A549 (cell line): ENCODE data around the gene SYPL1. TPM values are rescaled to one million over a fixed set of nuclear protein-coding genes. Genes with fewer than 3 reads are reported as not detected.

Experiments used
- ATAC-seq, 2 experiments: fragments of 200-7000 bp in 1 of 2; fragments of >200 bp in 1 of 2; cut with Nextera tagmentation in 1 of 2; cut with Tn5 transposase in 1 of 2; 3 replicates each; pipeline versions ENCODE4 v1.8.0 to v1.9.1; 2018 to 2020; ENCODE audit warnings: mild to moderate bottlenecking in 1 of 2, moderate library complexity in 1 of 2
- CTCF ChIA-PET: fragments of 300-600 bp; sonication (Branson Sonifier 250); formaldehyde crosslinking; extraction: SDS; loops from one replicate; lab custom pipeline; 2021; ENCODE audit warnings: antibody characterized with exemption, inconsistent platforms; lab: Yijun Ruan, JAX
- POLR2A ChIA-PET: fragments of 350-600 bp; formaldehyde crosslinking; extraction: SDS; loops from one replicate; lab custom pipeline; 2021; ENCODE audit warnings: antibody characterized with exemption, inconsistent platforms; lab: Yijun Ruan, JAX
- DNase-seq, 2 experiments: peaks; one replicate each; pipeline versions ENCODE4 v3.0.0 to v3.0.0-alpha.2; 2011 to 2016; ENCODE audit warnings: low read depth in 1 of 2, low spot score in 1 of 2
- FAIRE-seq: peaks from 2 replicates; lab custom pipeline; 2011; peaks lifted over from hg19 to GRCh38; lab: Jason Lieb, UNC
- H3K27ac ChIP-seq, 2 experiments: fragments of >200 bp; sonication (Bioruptor Twin); formaldehyde crosslinking; 3 replicates each; pipeline ENCODE4 v1.5.1; 2016 to 2017
- H3K4me1 ChIP-seq: fragments of >200 bp; sonication (Bioruptor Twin); formaldehyde crosslinking; 3 replicates; pipeline ENCODE4 v1.6.1; 2016
- H3K4me2 ChIP-seq: fragments of >200 bp; sonication (Bioruptor Twin); formaldehyde crosslinking; 3 replicates; pipeline ENCODE4 v1.6.1; 2016
- H3K4me3 ChIP-seq: fragments of >200 bp; sonication (Bioruptor Twin); formaldehyde crosslinking; 3 replicates; pipeline ENCODE4 v1.5.1; 2016
- H3K9me3 ChIP-seq: fragments of >200 bp; sonication (Bioruptor Twin); formaldehyde crosslinking; 3 replicates; pipeline ENCODE4 v1.6.1; 2016
- BCL3 ChIP-seq: fragments of >200 bp; sonication (Bioruptor Twin); formaldehyde crosslinking; IDR thresholded peaks from 3 replicates; pipeline ENCODE4 v1.6.1; 2016
- CBX2 ChIP-seq: fragments of 200-600 bp; sonication (generic); IDR thresholded peaks from 2 replicates; pipeline ENCODE4 v1.6.1; 2016; ENCODE audit warnings: low read depth, mild to moderate bottlenecking, borderline replicate concordance
- CTCF ChIP-seq: fragments of >200 bp; sonication (Bioruptor Twin); formaldehyde crosslinking; IDR thresholded peaks from 3 replicates; pipeline ENCODE4 v1.5.1; 2016
- EHF ChIP-seq: fragments of 250-450 bp; sonication (Bioruptor Pico); IDR thresholded peaks from 2 replicates; pipeline ENCODE4 v1.5.0; 2020; ENCODE audit warnings: mild to moderate bottlenecking
- EP300 ChIP-seq, 2 experiments: fragments of >200 bp; sonication (Bioruptor Twin); formaldehyde crosslinking; IDR thresholded peaks; 2 replicates in 1 of 2; 3 replicates in 1 of 2; pipeline ENCODE4 v1.6.1; 2016 to 2017
- ESRRA ChIP-seq: fragments of 150-350 bp; IDR thresholded peaks from 2 replicates; pipeline ENCODE4 v1.6.1; 2014; ENCODE audit warnings: mild to moderate bottlenecking, low read length, borderline replicate concordance
- FOSB ChIP-seq: fragments of 250-450 bp; sonication (Bioruptor Pico); IDR thresholded peaks from 2 replicates; pipeline ENCODE4 v1.5.0; 2020; ENCODE audit warnings: mild to moderate bottlenecking, moderate library complexity
- FOSL2 ChIP-seq, 2 experiments: fragments of 450-650 bp in 1 of 2; fragments of >200 bp in 1 of 2; sonication (Bioruptor Twin) in 1 of 2; formaldehyde crosslinking; IDR thresholded peaks; 2 replicates each; pipeline versions ENCODE4 v1.5.0 to v1.6.1; 2016 to 2020; ENCODE audit warnings: mild to moderate bottlenecking in 1 of 2, moderate library complexity in 1 of 2
- FOXS1 ChIP-seq: fragments of 250-450 bp; sonication (Bioruptor Pico); IDR thresholded peaks from 2 replicates; pipeline ENCODE4 v1.5.0; 2020; ENCODE audit warnings: mild to moderate bottlenecking, moderate library complexity
- HDAC2 ChIP-seq: fragments of 200-600 bp; sonication (generic); IDR thresholded peaks from 2 replicates; pipeline ENCODE4 v1.6.1; 2016
- HOXB13 ChIP-seq: fragments of 250-450 bp; sonication (Bioruptor Pico); IDR thresholded peaks from 2 replicates; pipeline ENCODE4 v1.5.0; 2020; ENCODE audit warnings: low read depth, mild to moderate bottlenecking, moderate library complexity
- HOXB5 ChIP-seq: fragments of 250-450 bp; sonication (Bioruptor Pico); IDR thresholded peaks from 2 replicates; pipeline ENCODE4 v1.5.0; 2020; ENCODE audit warnings: mild to moderate bottlenecking, moderate library complexity
- JUNB ChIP-seq: fragments of >200 bp; sonication (Bioruptor Twin); formaldehyde crosslinking; IDR thresholded peaks from 2 replicates; pipeline ENCODE4 v1.6.1; 2016
- KDM1A ChIP-seq: fragments of 200-600 bp; sonication (generic); IDR thresholded peaks from 2 replicates; pipeline ENCODE4 v1.6.1; 2016; ENCODE audit warnings: low read depth, mild to moderate bottlenecking
- MAFK ChIP-seq: fragments of 450-650 bp; IDR thresholded peaks from 2 replicates; pipeline ENCODE4 v1.6.1; 2014; ENCODE audit not compliant: partially characterized antibody
- MAX ChIP-seq: IDR thresholded peaks from 2 replicates; pipeline ENCODE4 v1.6.1; 2012
- MYC ChIP-seq: IDR thresholded peaks from 2 replicates; pipeline ENCODE4 v1.6.1; 2012; ENCODE audit warnings: mild to moderate bottlenecking, inconsistent platforms, low read length, improper control_type of control experiment, borderline replicate concordance
- NFE2L2 ChIP-seq: fragments of 150-350 bp; conservative IDR thresholded peaks from 2 replicates; pipeline ENCODE4 v1.6.1; 2014; ENCODE audit warnings: low read length
- NR3C1 ChIP-seq: fragments of >200 bp; sonication (Bioruptor Twin); formaldehyde crosslinking; IDR thresholded peaks from 3 replicates; pipeline ENCODE4 v1.6.1; 2017
- PHF8 ChIP-seq: fragments of 200-600 bp; sonication (generic); IDR thresholded peaks from 2 replicates; pipeline ENCODE4 v1.6.1; 2016; ENCODE audit warnings: low read depth, mild to moderate bottlenecking, antibody characterized with exemption, moderate library complexity, borderline replicate concordance
- POLR2AphosphoS2 ChIP-seq: conservative IDR thresholded peaks from 2 replicates; pipeline ENCODE4 v1.6.1; 2012; ENCODE audit warnings: low read length, improper control_type of control experiment, inconsistent platforms
- RAD21 ChIP-seq, 2 experiments: fragments of >200 bp in 1 of 2; sonication (Bioruptor Twin) in 1 of 2; formaldehyde crosslinking in 1 of 2; IDR thresholded peaks in 1 of 2; conservative IDR thresholded peaks in 1 of 2; 2 replicates in 1 of 2; 3 replicates in 1 of 2; pipeline ENCODE4 v1.6.1; 2012 to 2018; ENCODE audit warnings: inconsistent platforms in 1 of 2
- RARB ChIP-seq: fragments of 250-450 bp; sonication (Bioruptor Pico); IDR thresholded peaks from 2 replicates; pipeline ENCODE4 v1.8.0; 2021; ENCODE audit warnings: mild to moderate bottlenecking, moderate library complexity
- RFX5 ChIP-seq: fragments of 450-650 bp; IDR thresholded peaks from 2 replicates; pipeline ENCODE4 v1.7.1; 2014; ENCODE audit warnings: antibody characterized with exemption, mild to moderate bottlenecking, moderate library complexity
- SMC3 ChIP-seq: fragments of >200 bp; sonication (Bioruptor Twin); formaldehyde crosslinking; IDR thresholded peaks from 3 replicates; pipeline ENCODE4 v1.6.1; 2018; ENCODE audit warnings: inconsistent platforms
- SREBF2 ChIP-seq: fragments of 450-650 bp; IDR thresholded peaks from 2 replicates; pipeline ENCODE4 v1.6.1; 2014; ENCODE audit warnings: mild to moderate bottlenecking, moderate library complexity
- TFCP2L1 ChIP-seq: fragments of 250-450 bp; sonication (Bioruptor Pico); IDR thresholded peaks from 2 replicates; pipeline ENCODE4 v1.5.0; 2021; ENCODE audit warnings: mild to moderate bottlenecking
- TP53 ChIP-seq: fragments of 250-450 bp; sonication (Bioruptor Pico); IDR thresholded peaks from 2 replicates; pipeline ENCODE4 v1.5.0; 2021; ENCODE audit warnings: mild to moderate bottlenecking, moderate library complexity
- ZFP36 ChIP-seq: fragments of 450-650 bp; IDR thresholded peaks from 2 replicates; pipeline ENCODE4 v1.6.1; 2014; ENCODE audit warnings: borderline replicate concordance; ENCODE audit not compliant: partially characterized antibody
- ZNF302 ChIP-seq: fragments of 250-450 bp; sonication (Bioruptor Pico); IDR thresholded peaks from 2 replicates; pipeline ENCODE4 v1.9.0; 2021; ENCODE audit warnings: inconsistent platforms, mild to moderate bottlenecking, moderate library complexity
- ZSCAN20 ChIP-seq: fragments of 250-450 bp; sonication (Bioruptor Pico); IDR thresholded peaks from 2 replicates; pipeline ENCODE4 v1.8.0; 2022; ENCODE audit warnings: mild to moderate bottlenecking, moderate library complexity
- WGBS: methylation state at CpG from one replicate; pipeline ENCODE4 v1.1.6; 2017; ENCODE audit errors: missing lambda C conversion rate; 5-methylcytosine and 5-hydroxymethylcytosine counted together
- polyA plus RNA-seq, 4 experiments: library from polyadenylated mRNA; depleted of rRNA in 3 of 4; stranded (reverse); fragments of >200 nt; fragmentation: RNase III in 1 of 4; extraction: RNeasy Plus Mini Kit Qiagen cat#74134 plus additional on column Dnase treatment in 1 of 4; gene quantifications; 2 replicates in 3 of 4; 3 replicates in 1 of 4; pipeline ENCODE4 v1.2.3, GENCODE V29; 2011 to 2017
- TF ChIP-seq, protein P1 (sequence below): IDR thresholded peaks from 2 replicates; pipeline ENCODE4 v1.6.1; 2012; ENCODE audit warnings: low read depth, borderline replicate concordance
- TF ChIP-seq, protein P2 (sequence below): fragments of 150-350 bp; IDR thresholded peaks from 2 replicates; pipeline ENCODE4 v1.6.1; 2014; ENCODE audit warnings: low read depth, mild to moderate bottlenecking, low read length
- TF ChIP-seq, protein P3 (sequence below): fragments of >200 bp; sonication (Bioruptor Twin); formaldehyde crosslinking; IDR thresholded peaks from 2 replicates; pipeline ENCODE4 v1.6.1; 2016
- TF ChIP-seq, protein P4 (sequence below): IDR thresholded peaks from 2 replicates; pipeline ENCODE4 v1.6.1; 2012

SYPL1 gene
- polyA plus RNA-seq, 2 of the 4 experiments (the other 2 are of a cell fraction), result 102 to 131 TPM

DNA sequence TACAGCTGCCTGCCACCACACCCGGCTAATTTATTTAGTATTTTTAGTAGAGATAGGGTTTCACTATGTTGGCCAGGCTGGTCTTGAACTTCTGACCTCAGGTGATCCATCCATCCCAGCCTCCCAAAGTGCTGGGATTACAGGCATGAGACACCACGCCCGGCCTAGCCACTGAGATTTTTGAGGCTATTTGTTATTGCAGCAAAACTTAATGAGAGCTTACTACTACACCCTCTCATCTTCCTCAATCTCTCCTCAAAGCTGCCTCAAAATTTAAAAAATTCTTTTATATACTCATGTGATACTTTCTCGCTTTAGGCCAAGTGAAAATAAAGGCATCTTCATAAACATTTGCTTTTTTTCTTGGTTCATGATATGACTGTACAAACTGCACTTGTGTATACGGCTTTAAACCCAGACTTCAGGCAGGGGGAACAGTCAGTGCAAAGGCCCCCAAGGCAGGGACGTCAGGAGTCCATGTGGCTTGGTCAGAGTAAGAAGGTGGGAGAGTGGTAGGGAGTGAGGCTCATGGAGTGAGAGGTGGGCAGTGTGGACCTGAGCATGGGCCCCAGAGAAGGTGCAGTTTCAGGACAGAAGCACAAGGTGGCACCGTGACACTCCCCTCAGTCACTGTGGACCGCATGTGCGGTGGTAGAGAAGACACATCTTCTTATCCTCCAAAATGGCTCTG is 55.5 kb downstream of the SYPL1 start:
- H3K27ac ChIP-seq, result no peak overlapping the region
- H3K4me2 ChIP-seq, result peak overlapping the region; percentile 26; the same call in 2 of the 3 replicates
- H3K4me1 ChIP-seq, result no peaks in the 10 kb centered on the region
- H3K9me3 ChIP-seq, result no peaks in the 10 kb centered on the region
- ATAC-seq (peak; percentile 91 to 99), FAIRE-seq (no peak)
- POLR2A ChIA-PET, result no interaction called here
- 37% methylated on average over 9 of the region's 9 CpGs for WGBS
- TF ChIP-seq, protein P1, sequence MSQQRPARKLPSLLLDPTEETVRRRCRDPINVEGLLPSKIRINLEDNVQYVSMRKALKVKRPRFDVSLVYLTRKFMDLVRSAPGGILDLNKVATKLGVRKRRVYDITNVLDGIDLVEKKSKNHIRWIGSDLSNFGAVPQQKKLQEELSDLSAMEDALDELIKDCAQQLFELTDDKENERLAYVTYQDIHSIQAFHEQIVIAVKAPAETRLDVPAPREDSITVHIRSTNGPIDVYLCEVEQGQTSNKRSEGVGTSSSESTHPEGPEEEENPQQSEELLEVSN, result no peak
- TF ChIP-seq ZSCAN20 (CRISPR knock-in tag), result no peak
- TF ChIP-seq JUNB, result no peak
- no peak for TF ChIP-seq SREBF2
- no peak for TF ChIP-seq POLR2AphosphoS2
- TF ChIP-seq, protein P2, sequence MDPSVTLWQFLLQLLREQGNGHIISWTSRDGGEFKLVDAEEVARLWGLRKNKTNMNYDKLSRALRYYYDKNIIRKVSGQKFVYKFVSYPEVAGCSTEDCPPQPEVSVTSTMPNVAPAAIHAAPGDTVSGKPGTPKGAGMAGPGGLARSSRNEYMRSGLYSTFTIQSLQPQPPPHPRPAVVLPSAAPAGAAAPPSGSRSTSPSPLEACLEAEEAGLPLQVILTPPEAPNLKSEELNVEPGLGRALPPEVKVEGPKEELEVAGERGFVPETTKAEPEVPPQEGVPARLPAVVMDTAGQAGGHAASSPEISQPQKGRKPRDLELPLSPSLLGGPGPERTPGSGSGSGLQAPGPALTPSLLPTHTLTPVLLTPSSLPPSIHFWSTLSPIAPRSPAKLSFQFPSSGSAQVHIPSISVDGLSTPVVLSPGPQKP, result no peak
- no peak for TF ChIP-seq RFX5
- no peak for TF ChIP-seq ESRRA
- TF ChIP-seq TFCP2L1 (CRISPR knock-in tag), result no peak
- TF ChIP-seq ZFP36, result no peak
- no peak for TF ChIP-seq CBX2
- TF ChIP-seq NR3C1, result no peak
- TF ChIP-seq FOSL2 (IDR thresholded peaks at IDR 0.05), result no peak
- no peak for TF ChIP-seq FOSL2 (CRISPR knock-in tag; IDR thresholded peaks at IDR 0.05)
- TF ChIP-seq HOXB5 (CRISPR knock-in tag), result no peak
- TF ChIP-seq RARB (CRISPR knock-in tag), result no peak
- TF ChIP-seq HOXB13 (CRISPR knock-in tag), result no peak
- peak; percentile 60; the same call in 1 of the 2 replicates for TF ChIP-seq MAX
- peak; percentile 65; the same call in 1 of the 2 replicates for TF ChIP-seq MYC
- no peak for TF ChIP-seq PHF8
- TF ChIP-seq, protein P3, sequence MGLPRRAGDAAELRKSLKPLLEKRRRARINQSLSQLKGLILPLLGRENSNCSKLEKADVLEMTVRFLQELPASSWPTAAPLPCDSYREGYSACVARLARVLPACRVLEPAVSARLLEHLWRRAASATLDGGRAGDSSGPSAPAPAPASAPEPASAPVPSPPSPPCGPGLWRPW, result no peak
- peak; percentile 88 to 94 for TF ChIP-seq RAD21 (conservative IDR thresholded peaks at IDR 0.05 in 1 of 2, IDR thresholded peaks at IDR 0.05 in 1 of 2)
- no peak for TF ChIP-seq EP300 (IDR thresholded peaks at IDR 0.05)
- TF ChIP-seq MAFK, result no peak
- TF ChIP-seq HDAC2, result no peak
- TF ChIP-seq, protein P4, sequence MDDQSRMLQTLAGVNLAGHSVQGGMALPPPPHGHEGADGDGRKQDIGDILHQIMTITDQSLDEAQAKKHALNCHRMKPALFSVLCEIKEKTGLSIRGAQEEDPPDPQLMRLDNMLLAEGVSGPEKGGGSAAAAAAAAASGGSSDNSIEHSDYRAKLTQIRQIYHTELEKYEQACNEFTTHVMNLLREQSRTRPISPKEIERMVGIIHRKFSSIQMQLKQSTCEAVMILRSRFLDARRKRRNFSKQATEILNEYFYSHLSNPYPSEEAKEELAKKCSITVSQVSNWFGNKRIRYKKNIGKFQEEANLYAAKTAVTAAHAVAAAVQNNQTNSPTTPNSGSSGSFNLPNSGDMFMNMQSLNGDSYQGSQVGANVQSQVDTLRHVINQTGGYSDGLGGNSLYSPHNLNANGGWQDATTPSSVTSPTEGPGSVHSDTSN, result no peak
- no peak for TF ChIP-seq FOSB
- TF ChIP-seq NFE2L2, result no peak
- TF ChIP-seq FOXS1, result no peak
- peak; percentile 96 for TF ChIP-seq SMC3
- no peak for TF ChIP-seq EHF (CRISPR knock-in tag)
- TF ChIP-seq BCL3, result no peak
- no peak for TF ChIP-seq TP53 (CRISPR knock-in tag)
- no peak for TF ChIP-seq ZNF302 (CRISPR knock-in tag)
- peak; percentile 85 for TF ChIP-seq CTCF
- no peak for TF ChIP-seq KDM1A
- TF ChIP-seq, all 56 proteins: peak for 5
- CTCF ChIA-PET, result interaction anchor here (0.6 to 17.2 kb wide), 28 partner anchors 9 to 399 kb away, joined by 3 to 487 read pairs (median 4); no protein-coding TSS in a partner anchor
- peak; percentile 77 to 81 for DNase-seq
- no peak overlapping the region for H3K4me3 ChIP-seq
